ENCODE measurements around the gene SPATA32.

Gene SPATA32

GRCh38 chr17:45283711-45284110 lies 21.8 kb upstream of the SPATA32 start:
- no peak for TF ChIP-seq CTCF (IDR thresholded peaks at IDR 0.05; ENCODE audit: low read depth, low read length, missing control alignments)
- in situ Hi-C loops (cut with HindIII; ENCODE audit: low sequenced_read_pairs): no loop called here
- no peak for DNase-seq (ENCODE audit: low read depth)
- H3K4me3 ChIP-seq (ENCODE audit: low read depth, low read length): no peak overlapping the region

- H3K4me3 ChIP-seq (ENCODE audit: low read depth, low read length): no peak overlapping the region
- DNase-seq (ENCODE audit: low read depth): no peak
- TF ChIP-seq CTCF (IDR thresholded peaks at IDR 0.05; ENCODE audit: low read depth, low read length, missing control alignments): no peak
- in situ Hi-C loops (cut with HindIII; ENCODE audit: low sequenced_read_pairs): no loop called here
Observed at GRCh38 chr17:45282683-45283644, 21.1 kb upstream of the SPATA32 start.

- in situ Hi-C loops (cut with HindIII; ENCODE audit: low sequenced_read_pairs): no loop called here
- TF ChIP-seq CTCF (IDR thresholded peaks at IDR 0.05; ENCODE audit: low read depth, low read length, missing control alignments): no peak
- no peak overlapping the region for H3K4me3 ChIP-seq (ENCODE audit: low read depth, low read length)
- DNase-seq (ENCODE audit: low read depth): no peak
Observed at GRCh38 chr17:45279898-45280297, 18.0 kb upstream of the SPATA32 start.

- TF ChIP-seq CTCF (IDR thresholded peaks at IDR 0.05; ENCODE audit: low read depth, low read length, missing control alignments): no peak
- peak; percentile 82 for DNase-seq (ENCODE audit: low read depth)
- no peak overlapping the region for H3K4me3 ChIP-seq (ENCODE audit: low read depth, low read length)
- in situ Hi-C loops (cut with HindIII; ENCODE audit: low sequenced_read_pairs): no loop called here
Observed at GRCh38 chr17:45277992-45278391, 16.1 kb upstream of the SPATA32 start.

- H3K4me3 ChIP-seq (ENCODE audit: low read depth, low read length): no peak overlapping the region
- in situ Hi-C loops (cut with HindIII; ENCODE audit: low sequenced_read_pairs): no loop called here
- DNase-seq (ENCODE audit: low read depth): peak; percentile 89
- TF ChIP-seq CTCF (IDR thresholded peaks at IDR 0.05; ENCODE audit: low read depth, low read length, missing control alignments): peak; percentile 84
Observed at GRCh38 chr17:45277216-45277849, 15.4 kb upstream of the SPATA32 start.

- no peak for TF ChIP-seq CTCF (IDR thresholded peaks at IDR 0.05; ENCODE audit: low read depth, low read length, missing control alignments)
- H3K4me3 ChIP-seq (ENCODE audit: low read depth, low read length): no peak overlapping the region
- in situ Hi-C loops (cut with HindIII; ENCODE audit: low sequenced_read_pairs): no loop called here
- DNase-seq (ENCODE audit: low read depth): no peak
Observed at GRCh38 chr17:45276031-45276430, 14.1 kb upstream of the SPATA32 start.
